ENCODE results near the gene AKR1A1. TPM values are rescaled to one million over a fixed set of nuclear protein-coding genes. Genes with fewer than 3 reads are reported as not detected.

The AKR1A1 gene
- polyA plus RNA-seq, 3 donors, result 219 to 245 (median 219) TPM

DNA sequence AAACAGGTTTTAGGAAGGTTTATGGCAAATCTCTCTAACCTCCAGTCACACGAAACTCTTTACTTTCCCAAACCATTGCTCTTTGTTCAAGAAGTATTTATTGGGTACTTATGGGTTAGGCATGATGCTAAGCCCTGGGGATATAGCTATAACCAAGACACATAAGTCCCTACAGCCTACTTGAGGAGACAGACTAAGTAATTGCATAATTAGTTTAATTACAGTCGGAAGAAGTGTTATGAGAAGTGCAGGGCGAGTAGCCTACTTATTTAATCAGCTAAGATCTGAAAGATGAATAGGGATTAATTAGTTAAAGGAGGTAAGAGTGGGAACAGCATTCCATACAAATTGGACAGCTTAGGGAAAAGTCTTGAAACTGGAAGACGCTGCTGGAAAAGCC, 20.0 kb downstream of the AKR1A1 start:
- Mint-ChIP-seq H3K27me3 (ENCODE audit: low read depth in 3 of 3) (peaks cover 0 to 1% (median 0%) of the 10 kb centered on the region in 3 donors), H3K27ac (no peak overlapping the region), H3K9me3 (no peaks in the 10 kb centered on the region), H3K4me3 (no peak overlapping the region), H3K4me1 (peaks cover 16% of the 10 kb centered on the region), H3K36me3 (peaks cover 52 to 63% of the 10 kb centered on the region in 2 donors)
- H3K9me3 ChIP-seq (replicated peaks in 1 of 2; ENCODE audit: control insufficient read depth in 1 of 2, insufficient read depth in 1 of 2, low read length in 2 of 2), result no peaks in the 10 kb centered on the region
- no peak for DNase-seq
- no peak for TF ChIP-seq CTCF (IDR thresholded peaks at IDR 0.05)
- peaks cover 37% of the 10 kb centered on the region for H4K20me1 ChIP-seq (ENCODE audit: insufficient read depth, low read length)
- no peak overlapping the region for H3K27ac ChIP-seq (ENCODE audit: low read depth in 1 of 2, low read length in 2 of 2)
- no peaks in the 10 kb centered on the region for H3K79me2 ChIP-seq (ENCODE audit: insufficient read depth, low read length)
- peaks cover 8 to 9% of the 10 kb centered on the region in 2 donors for H3K4me1 ChIP-seq (ENCODE audit: control insufficient read depth in 1 of 2, insufficient read depth in 2 of 2, low read length in 2 of 2)
- peaks cover 53 to 62% of the 10 kb centered on the region in 2 donors for H3K36me3 ChIP-seq (replicated peaks in 1 of 2; ENCODE audit: control insufficient read depth in 1 of 2, insufficient read depth in 2 of 2, low read length in 2 of 2)
- H3K27me3 ChIP-seq (ENCODE audit: control insufficient read depth in 2 of 2, insufficient read depth in 2 of 2, low read length in 2 of 2), result no peaks in the 10 kb centered on the region
- no peak overlapping the region for H3K9ac ChIP-seq (ENCODE audit: insufficient read depth, low read length, poor library complexity, severe bottlenecking)
- intact Hi-C loops (cut with micrococcal nuclease), result loop anchor here (1.0 to 10.0 kb wide), 4 partner anchors 20 to 226 kb away; partner anchors contain the start of genes AKR1A1 (in 1 of the 2), MUTYH (in 1 of the 2) and TOE1 (in 1 of the 2)
- no peak overlapping the region for H3K4me3 ChIP-seq (replicated peaks in 1 of 3; ENCODE audit: low read depth in 2 of 3, low read length in 3 of 3)
- H2AFZ ChIP-seq (ENCODE audit: insufficient read depth, low read depth, low read length, poor library complexity, severe bottlenecking), result no peak overlapping the region
- no peak overlapping the region for H3K4me2 ChIP-seq (replicated peaks; ENCODE audit: extremely low read depth, low read length, poor library complexity, severe bottlenecking)
- WGBS (ENCODE audit: insufficient coverage), result 93% methylated on average over 1 of the region's 4 CpGs

- Histone ChIP-seq H3K79me2 (ENCODE audit: insufficient read depth, low read length) (no peaks in the 10 kb centered on the region), H3K4me1 (ENCODE audit: control insufficient read depth in 1 of 2, insufficient read depth in 2 of 2, low read length in 2 of 2) (peaks cover 8 to 9% of the 10 kb centered on the region in 2 donors), H3K4me2 (replicated peaks; ENCODE audit: extremely low read depth, low read length, poor library complexity, severe bottlenecking) (no peak overlapping the region), H3K27me3 (ENCODE audit: control insufficient read depth in 2 of 2, insufficient read depth in 2 of 2, low read length in 2 of 2) (no peaks in the 10 kb centered on the region), H3K27ac (ENCODE audit: low read depth in 1 of 2, low read length in 2 of 2) (no peak overlapping the region), H3K9me3 (replicated peaks in 1 of 2; ENCODE audit: control insufficient read depth in 1 of 2, insufficient read depth in 1 of 2, low read length in 2 of 2) (no peaks in the 10 kb centered on the region), H3K36me3 (replicated peaks in 1 of 2; ENCODE audit: control insufficient read depth in 1 of 2, insufficient read depth in 2 of 2, low read length in 2 of 2) (peaks cover 29 to 35% of the 10 kb centered on the region in 2 donors), H4K20me1 (ENCODE audit: insufficient read depth, low read length) (peaks cover 23% of the 10 kb centered on the region), H2AFZ (ENCODE audit: insufficient read depth, low read depth, low read length, poor library complexity, severe bottlenecking) (no peak overlapping the region), H3K9ac (ENCODE audit: insufficient read depth, low read length, poor library complexity, severe bottlenecking) (no peak overlapping the region), H3K4me3 (replicated peaks in 1 of 3; ENCODE audit: low read depth in 2 of 3, low read length in 3 of 3) (no peak overlapping the region)
- H3K9me3 Mint-ChIP-seq, result peaks cover 0 to 6% (median 0%) of the 10 kb centered on the region in 7 donors
- DNase-seq, result no peak
- H3K27ac Mint-ChIP-seq, result no peak overlapping the region
- WGBS (ENCODE audit: insufficient coverage), result 71% methylated on average over 1 of the region's 3 CpGs
- H3K4me3 Mint-ChIP-seq, result no peak overlapping the region
- peaks cover 0 to 1% (median 0%) of the 10 kb centered on the region in 3 donors for H3K27me3 Mint-ChIP-seq (ENCODE audit: low read depth in 3 of 3)
- peaks cover 32 to 39% of the 10 kb centered on the region in 2 donors for H3K36me3 Mint-ChIP-seq
- intact Hi-C loops (cut with micrococcal nuclease), result loop anchor here in 1 of 2 donors (10.0 kb wide), 1 partner anchor 229 kb away; the partner anchor contains the start of genes MUTYH and TOE1
- H3K4me1 Mint-ChIP-seq, result peaks cover 15% of the 10 kb centered on the region
- no peak for TF ChIP-seq CTCF (IDR thresholded peaks at IDR 0.05)
Observed at GRCh38 chr1:45573231-45573804, 22.7 kb downstream of the AKR1A1 start.
